ENCODE measurements around the gene GARIN5A.
"Not testable (repeated sequence)": the region's sequence is repeated elsewhere in the genome, so short reads cannot be mapped to it uniquely, and the experiment has no call there.

The GARIN5A gene

DNA sequence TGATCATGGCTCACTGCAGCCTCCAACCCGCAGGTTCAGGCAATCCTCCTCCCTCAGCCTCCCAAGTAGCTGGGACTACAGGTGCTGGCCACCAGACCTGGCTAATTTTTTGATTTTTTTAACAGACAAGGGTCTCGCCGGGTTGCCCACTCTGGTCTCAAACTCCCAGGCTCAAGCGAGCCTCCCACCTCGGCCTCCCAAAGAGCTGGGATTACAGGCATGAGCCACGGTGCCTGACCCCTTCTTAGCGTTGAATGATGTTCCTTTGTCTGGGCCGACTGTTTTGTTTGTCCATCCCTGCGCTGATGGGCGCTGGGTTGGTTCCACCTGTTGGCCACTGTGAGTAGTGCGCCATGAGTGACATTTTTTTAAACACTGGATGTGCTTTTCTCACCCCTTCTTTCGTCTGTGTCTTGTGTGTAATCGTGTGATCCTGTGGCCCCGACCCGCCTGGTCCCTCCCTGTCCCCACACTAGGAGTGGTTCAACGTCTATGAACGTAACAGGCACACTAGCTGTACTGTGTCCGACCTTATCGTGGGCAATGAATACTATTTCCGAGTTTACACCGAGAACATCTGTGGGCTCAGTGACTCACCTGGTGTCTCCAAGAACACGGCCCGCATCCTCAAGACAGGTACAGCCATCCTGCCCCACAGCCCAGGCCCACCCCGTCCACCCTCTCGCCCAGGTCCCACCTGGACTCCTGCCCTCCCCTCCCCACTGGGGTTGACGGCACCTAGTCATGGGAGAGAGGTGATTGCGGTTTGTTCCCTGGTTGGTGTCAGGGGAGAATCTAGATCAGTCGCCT is 15.4 kb downstream of the GARIN5A start:
- no peak for FAIRE-seq

DNA sequence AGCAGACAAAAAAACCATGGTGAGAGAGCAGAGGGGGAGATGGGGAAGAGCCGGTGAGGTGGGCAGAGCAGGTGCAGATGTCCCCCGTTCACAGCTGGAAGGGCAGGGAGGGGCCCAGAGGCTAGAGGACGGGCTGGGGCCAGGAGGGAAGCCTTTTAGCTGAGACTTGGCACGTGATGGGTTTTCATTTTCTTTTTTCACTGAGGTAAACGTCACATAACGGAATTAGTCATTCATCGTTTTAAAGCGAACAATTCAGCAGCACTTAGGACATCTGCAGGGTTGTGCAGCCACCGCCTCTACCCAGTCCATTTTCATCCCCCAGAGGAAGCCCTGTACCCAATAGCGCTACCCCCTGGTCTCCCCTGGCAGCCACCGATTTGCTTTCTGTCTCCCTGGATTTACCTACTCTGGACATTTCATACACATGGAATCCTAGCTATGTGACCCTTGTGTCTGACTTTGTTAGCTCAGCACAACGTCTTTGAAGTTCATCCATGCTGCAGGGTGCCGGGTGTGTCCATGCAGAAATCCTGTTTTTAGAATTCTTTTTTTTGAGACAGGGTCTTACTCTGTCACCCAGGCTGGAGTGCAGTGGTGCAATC is 16.4 kb downstream of the GARIN5A start:
- FAIRE-seq, result no peak

DNA sequence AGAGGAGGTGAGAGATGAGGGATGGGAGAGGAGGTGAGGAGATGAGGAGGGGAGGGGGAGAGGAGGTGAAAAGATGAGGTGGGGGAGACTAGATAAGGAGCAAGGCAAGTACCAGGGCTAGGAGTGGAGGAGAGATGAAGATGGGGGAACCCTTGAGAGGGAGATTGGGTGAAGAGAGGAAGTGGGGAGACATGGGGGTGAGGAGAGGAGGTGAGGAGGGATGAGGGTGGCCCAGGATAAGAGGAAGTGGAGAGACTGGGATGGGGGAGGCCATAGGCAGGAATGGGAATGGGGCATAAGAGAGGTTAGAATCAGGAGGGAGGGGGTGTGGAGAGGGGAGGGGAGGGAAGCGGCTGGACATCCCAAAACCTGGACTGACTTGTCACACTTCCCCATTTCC is 17.0 kb downstream of the GARIN5A start:
- no peak for FAIRE-seq

DNA sequence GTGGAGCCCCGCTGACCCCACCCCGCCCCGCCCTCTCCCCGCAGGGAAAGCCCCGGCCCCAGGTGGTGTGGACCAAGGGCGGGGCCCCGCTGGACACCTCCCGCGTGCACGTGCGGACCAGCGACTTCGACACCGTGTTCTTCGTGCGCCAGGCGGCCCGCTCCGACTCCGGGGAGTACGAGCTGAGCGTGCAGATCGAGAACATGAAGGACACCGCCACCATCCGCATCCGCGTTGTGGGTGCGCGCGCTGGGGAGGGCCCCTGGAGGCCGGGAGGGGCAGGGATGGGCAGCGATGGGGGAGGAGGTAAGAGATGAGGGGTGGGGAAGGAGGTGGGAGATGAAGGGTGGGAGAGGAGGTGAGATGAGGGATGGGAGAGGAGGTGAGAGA is 17.6 kb downstream of the GARIN5A start:
- FAIRE-seq, result no peak

DNA sequence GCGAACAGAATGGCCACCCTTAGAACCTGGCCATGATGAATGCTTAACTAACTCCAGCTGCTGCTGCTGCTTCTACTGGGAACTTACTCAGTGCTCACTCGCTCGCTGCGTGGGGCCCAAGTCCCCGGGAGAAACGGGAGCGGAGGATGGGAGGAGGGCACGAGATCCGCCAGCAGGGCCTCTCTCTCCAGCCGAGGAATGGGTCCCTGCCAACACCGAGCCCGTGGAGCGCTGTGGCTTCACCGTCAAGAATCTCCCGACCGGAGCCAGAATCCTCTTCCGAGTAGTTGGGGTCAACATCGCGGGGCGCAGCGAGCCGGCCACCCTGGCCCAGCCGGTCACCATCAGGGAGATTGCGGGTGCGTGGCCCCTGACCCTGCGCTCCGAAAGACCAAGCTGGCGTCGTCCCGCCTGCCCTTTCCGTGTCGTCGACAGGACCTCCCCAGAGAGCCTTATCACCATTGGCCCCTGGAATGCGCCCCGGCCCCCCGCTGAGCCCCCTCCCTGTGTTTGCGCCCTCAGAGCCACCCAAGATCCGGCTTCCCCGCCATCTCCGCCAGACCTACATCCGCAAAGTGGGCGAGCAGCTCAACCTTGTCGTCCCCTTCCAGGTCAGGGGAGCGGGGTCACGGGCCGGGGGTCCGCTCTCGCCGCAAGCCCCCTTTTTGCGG is 18.1 kb downstream of the GARIN5A start:
- no peak for FAIRE-seq

DNA sequence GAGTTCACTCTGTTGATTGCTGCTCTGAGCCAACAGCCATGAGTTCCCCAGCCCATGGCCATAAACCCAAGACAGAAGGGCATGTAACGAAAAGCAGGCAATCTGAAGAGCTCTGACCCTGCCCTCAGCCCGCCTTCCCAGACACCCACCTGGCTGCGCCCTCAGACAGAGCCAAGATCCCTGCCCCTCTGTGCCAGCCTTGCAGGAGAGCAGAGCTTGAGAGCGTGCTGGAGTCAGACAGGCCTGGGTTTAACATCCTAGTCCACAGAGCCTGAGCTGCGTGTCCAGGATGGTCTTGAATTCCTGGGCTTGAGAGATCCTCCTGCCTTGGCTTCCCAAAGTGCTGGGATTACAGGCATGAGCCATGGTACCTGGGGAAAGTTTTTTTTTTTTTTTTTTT is 19.3 kb downstream of the GARIN5A start:
- no peak for FAIRE-seq

DNA sequence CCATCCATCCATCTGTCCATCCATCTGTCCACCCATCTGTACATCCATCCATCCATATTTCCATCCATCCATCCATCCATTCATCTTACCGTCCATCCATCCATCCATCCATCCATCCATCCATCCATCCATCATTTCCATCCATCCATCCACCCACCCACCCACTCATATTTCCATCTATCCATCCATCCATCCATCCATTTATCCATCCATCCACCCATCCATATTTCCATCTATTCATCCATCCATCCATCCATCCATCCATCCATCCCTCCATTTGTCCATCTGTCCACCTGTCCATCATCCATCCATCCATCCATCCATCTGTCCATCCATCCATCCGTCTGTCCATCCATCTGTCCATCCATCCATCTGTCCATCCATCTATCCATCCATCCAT is 20.7 kb downstream of the GARIN5A start:
- no peak for FAIRE-seq

DNA sequence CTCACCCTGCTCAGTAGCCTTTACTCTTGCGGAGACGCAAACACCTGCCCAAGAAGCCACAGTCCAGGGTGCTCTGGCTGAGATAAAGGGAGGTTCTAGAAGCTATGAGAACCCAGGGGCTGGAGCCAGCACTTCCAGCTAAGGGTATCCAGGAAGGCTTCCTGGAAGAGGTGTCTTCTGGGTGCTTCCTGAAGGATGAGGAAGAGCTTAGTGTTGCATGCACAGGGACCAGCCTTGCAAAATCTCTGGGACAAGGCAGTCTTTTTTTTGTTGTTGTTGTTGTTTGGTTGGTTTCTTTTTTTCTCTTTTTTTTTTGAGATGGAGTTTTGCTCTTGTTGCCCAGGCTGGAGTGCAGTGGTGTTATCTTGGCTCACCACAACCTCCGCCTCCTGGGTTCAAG is 23.4 kb downstream of the GARIN5A start:
- no peak for FAIRE-seq

DNA sequence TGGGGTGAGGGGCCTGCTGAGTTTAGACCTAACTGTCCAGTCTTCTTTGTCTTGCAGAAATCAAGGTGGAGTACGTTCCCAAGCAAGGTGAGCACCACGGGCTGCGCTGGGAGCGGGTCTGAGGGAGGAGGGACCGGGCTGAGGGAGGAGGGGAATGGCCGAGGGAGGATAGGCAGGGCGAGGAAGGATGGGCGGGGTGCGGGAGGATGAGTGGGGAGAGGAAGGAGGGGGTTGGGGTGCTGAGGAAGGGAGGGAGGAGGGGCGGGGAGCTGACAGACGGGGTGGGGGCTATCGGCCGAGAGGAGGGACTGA is 25.5 kb downstream of the GARIN5A start:
- no peak for FAIRE-seq

DNA sequence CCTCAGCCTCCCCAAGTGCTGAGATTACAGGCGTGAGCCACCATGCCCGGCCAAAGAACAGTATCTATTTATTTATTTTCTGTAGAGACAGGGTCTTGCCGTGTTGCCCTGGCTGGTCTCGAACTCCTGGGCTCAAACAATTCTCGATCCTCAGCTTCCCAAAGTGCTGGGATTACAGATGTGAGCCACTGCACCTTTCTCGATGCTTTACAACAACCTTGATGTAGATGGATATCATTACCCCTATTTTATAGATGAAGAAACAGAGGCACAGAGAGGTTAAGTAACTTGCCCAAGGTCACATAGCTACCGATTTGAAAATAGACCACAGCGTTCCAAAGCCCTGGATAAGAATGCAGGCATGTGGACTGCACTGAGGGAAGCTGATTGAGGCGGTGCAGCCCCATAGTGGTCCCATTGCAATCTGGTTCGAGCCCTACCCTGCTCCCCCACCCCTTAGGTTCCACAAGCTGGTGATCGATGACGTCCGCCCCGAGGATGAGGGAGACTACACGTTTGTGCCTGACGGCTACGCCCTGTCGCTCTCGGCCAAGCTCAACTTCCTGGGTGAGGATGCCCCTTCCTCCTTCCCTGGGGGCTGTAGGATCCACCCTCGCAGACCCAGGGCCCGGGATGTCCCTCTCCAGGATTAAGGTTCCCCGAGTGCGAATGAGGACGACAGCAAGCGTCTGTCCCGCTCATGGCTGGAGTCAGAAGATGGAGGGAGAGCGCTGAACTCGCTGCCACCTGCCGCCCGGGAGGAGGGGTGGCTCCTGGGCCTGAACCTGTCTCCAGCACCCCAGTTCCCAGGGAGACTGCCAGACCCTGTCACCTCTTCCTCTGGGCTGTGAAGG is 26.1 kb downstream of the GARIN5A start:
- no peak for FAIRE-seq

DNA sequence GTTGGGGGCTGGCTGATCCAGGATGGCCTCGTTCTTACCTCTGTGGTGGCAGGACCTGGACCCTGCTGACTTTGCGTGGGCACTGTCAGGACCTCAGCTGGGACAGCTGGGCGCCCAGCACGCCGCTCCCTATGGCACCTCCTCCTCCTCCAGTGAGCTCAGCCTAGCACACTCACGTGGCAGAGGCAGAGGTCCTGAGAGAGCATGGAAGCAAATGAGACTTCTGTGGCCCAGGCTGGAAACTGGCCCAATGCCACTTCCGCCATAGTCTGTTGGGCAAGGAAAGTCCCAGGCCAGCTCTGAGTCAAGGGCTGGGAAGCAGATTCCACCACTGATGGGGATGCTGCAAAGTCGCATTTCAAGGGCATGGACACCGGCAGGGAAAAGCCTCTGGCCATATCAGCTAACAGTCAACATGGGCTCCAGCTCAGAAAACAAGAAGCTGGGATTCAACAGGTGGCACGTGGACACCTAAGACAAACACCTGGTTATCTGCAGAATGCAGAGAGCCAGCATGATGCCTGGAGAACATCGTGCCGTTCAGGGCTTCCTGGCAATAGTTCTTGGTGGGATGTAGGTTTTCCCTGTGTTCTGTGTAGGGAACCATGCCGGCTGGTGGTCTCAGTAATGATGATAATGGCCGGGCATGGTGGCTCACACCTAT is 27.3 kb downstream of the GARIN5A start:
- FAIRE-seq, result no peak

DNA sequence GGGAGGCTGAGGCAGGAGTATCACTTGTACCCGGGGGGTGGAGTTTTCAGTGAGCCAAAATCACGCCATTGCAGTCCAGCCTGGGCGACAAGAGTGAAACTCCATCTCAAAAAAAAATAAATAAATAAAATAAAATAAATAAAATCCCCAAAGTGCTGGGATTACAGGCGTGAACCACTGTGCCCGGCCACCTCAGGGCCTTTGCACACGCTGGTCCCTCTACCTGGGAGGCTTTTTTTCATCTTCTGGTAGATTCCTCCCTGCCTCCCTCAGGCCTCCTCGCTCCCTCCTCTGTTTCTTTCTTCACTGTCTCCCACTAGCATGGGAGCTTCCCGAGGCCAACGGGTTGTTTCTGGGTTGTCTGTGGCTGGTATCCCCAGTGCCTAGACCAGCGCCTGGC is 28.9 kb downstream of the GARIN5A start:
- FAIRE-seq, result no peak

DNA sequence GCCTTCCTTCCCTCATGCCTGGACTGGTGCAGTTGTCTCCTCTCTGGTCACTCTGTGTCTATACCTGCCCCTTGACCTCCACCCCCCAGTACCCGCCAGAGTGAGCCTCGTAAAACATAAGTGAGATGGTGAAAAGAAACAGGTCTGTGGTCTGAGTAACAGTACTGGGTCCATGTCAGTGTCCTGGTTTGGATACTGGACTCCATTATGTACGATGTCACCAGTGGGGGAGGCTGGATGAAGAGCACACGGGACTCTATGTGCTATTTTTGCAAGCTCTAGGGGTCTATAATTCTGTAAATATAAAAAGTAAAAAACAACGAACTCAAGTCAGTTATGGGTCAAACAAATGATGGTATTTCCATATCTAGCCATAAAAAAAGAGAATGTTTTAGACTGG is 29.6 kb downstream of the GARIN5A start:
- FAIRE-seq, result no peak

DNA sequence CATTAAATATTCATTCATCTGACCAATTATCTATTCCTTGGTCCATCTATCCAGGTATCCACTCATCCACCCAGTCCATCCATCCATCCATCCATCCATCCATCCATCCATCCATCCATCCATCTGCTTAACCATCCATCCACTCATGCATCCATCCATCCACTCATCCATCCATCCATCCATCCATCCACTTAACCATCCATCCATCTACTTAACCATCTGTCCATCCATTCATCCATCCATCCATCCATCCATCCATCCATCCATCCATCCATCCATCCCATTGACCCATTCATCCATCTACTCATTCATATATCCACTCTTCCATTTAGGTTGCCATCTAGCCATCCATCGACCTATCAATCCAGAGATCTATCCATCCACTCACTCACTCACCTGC is 32.6 kb downstream of the GARIN5A start:
- no peak for FAIRE-seq

DNA sequence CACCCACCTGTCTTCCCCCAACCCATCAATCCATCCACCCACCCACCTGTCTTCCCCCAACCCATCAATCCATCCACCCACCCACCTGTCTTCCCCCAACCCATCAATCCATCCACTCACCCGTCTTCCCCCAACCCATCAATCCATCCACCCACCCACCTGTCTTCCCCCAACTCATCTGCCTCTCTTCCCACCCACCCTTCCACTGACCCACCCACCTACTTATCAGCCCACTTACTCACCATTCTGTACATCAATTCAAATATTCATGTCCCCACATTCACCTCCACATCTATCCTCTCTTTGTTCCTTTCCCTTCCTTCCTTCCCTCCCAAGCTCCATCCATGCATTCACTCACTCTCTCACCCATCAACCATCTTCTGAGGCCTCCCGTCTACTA is 37.5 kb downstream of the GARIN5A start:
- not testable (repeated sequence) for FAIRE-seq

DNA sequence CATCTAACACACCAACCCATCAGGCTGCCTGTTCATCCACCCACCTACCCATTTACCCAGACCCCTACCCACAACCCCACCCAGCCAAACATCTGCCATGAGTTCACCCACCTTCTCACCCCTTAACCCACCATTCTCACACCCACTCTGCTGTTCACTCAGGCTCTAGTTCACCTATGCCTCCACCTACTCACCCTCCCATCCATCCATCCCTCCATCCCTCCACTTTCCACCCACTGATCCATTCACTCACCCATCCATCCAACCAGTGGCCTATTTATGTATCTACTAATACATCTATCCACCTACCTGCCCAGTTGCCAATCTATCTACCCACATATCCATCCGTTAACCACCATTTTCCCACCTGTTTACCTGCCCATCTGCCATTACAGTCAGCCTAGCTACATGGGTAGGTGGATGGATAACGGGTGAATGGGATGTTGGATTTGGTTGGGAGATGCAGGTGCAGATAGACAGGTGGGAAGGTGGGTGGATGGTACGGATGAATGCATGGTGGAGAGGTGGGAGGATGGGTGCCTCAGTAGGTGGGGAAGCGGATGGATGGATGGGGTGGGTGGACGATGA is 38.7 kb downstream of the GARIN5A start:
- FAIRE-seq, result no peak

DNA sequence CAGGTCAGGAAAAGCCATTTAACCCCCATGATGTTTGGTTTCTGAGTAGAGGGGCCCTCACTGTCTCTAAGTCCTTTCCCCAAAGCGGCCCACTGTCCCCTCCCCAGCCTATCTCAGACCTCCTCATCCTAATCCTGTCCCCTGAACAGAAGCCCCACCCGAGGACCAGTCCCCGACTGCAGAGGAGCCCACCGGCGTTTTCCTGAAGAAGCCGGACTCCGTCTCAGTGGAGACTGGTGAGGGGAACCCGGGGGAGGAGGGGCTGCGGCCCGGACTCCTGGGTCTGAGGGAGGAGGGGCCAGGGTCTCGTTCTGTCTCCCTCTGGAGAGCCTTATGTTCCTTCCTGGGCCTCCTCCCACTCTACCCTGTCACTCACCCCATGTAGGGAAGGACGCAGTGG is 41.0 kb downstream of the GARIN5A start:
- FAIRE-seq, result no peak

DNA sequence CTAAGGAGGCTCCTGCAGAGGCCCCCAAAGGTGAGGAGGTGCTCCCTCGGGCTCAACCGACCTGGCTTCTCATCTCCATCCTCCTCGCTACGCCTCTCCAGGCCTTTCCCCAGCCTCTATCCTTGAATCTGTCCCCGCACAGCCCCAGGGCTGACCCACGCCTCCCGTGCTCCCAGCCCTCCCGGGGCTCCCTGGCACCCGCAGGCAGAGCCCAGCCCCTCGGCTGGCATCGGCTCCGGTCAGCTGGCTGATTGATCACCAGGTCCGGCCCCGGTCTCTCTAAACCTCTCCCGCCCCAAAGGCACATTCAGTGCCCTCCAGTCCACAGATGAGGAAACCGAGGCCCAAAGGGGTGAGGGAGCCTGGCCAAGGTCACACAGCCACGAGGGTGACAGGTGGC is 41.4 kb downstream of the GARIN5A start:
- no peak for FAIRE-seq

DNA sequence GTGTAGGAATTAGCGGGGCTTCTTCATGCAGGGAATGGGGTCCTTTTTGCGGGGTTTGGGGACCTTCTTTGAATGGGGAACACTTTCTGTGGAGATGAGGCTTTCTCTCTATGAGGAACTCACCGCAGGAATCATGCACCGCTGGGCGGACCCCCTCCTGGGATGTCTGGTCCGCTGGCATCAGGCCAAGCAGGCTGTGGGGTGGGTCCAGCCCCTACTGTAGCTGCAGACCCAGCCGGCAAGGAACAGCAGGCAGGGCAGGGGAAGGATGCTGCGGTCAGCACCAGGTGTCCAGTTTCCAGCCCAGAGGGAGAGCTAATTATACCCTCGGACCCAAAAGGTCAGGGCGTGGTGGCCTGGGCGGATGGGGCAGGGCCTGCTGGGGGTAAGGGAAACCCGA is 42.1 kb downstream of the GARIN5A start:
- FAIRE-seq, result no peak

DNA sequence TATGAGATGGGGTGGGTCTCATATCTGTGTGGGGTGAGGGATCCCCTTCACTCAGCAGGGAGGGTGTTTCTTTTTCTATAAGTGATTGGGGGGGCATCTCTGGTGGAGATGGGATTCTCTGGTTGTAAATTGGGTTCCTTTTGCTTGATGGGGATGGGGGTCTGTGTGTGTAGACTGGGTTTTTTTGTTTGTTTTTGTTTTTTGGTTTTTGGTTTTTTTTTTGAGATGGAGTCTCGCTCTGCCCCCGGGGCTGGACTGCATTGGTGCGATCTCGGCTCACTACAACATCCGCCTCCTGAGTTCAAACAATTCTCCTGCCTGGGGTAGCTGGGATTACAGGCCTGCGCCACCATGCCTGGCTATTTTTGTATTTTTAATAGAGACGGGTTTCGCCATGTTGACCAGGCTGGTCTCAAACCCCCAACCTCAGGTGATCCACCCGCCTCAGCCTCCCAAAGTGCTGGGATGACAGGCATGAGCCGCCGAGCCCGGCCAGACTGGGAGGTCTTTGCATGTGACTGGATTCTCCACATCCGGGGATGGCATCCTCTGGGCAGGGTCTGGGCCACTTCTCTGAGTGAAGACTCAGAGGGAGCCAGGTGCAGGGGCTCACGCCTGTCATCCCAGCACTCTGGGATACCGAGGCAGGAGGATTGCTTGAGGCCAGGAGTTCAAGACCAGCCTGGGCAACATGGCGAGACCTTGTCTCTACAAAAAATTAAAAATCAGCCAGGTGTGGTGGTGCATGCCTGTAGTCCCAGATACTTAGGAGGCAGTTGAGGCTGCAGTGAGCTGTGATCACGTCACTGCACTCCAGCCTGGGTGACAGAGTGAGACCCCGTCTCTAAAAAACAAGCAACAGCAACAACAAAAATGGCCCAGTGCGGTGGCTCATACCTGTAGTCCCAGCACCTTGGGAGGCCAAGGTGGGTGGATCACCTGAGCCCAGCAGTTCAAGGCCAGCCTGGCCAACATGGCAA is 43.2 kb downstream of the GARIN5A start:
- FAIRE-seq, result no peak

All from endometrium (tissue), 2 donors.